NCI-H748 (cell line): Measurements from ENCODE around the gene RFX2.

Experiments
- DNase-seq: peaks from one replicate; lab custom pipeline; 2025; ENCODE audit not compliant: unreplicated experiment; lab: John Stamatoyannopoulos, UW

The RFX2 gene

GRCh38 chr19:6061376-6062130 is 48.7 kb downstream of the RFX2 start:
- DNase-seq = no peak

GRCh38 chr19:6060600-6061375 is 49.5 kb downstream of the RFX2 start:
- no peak for DNase-seq

GRCh38 chr19:6059988-6060599 is 50.2 kb downstream of the RFX2 start:
- DNase-seq = no peak

- DNase-seq = no peak
Measured at GRCh38 chr19:6059396-6059947, 50.8 kb downstream of the RFX2 start.

GRCh38 chr19:6058518-6059201 is 51.6 kb downstream of the RFX2 start:
- no peak for DNase-seq

- no peak for DNase-seq
Measured at GRCh38 chr19:6057651-6058517, 52.4 kb downstream of the RFX2 start.

GRCh38 chr19:6056801-6057650 is 53.3 kb downstream of the RFX2 start:
- peak; percentile 71 for DNase-seq

- peak; percentile 24 for DNase-seq
Measured at GRCh38 chr19:6056282-6056741, 54.0 kb downstream of the RFX2 start.

GRCh38 chr19:6055013-6055795 is 55.1 kb downstream of the RFX2 start:
- no peak for DNase-seq

GRCh38 chr19:6048793-6049405 is 61.4 kb downstream of the RFX2 start:
- DNase-seq = peak; percentile 69

GRCh38 chr19:6048348-6048747 is 62.0 kb downstream of the RFX2 start:
- DNase-seq = no peak

GRCh38 chr19:6047741-6048251 is 62.5 kb downstream of the RFX2 start:
- peak; percentile 12 for DNase-seq

GRCh38 chr19:6047256-6047655 is 63.0 kb downstream of the RFX2 start:
- DNase-seq = no peak

GRCh38 chr19:6045108-6045507 is 65.2 kb downstream of the RFX2 start:
- DNase-seq = no peak

GRCh38 chr19:6044056-6044805 is 66.1 kb downstream of the RFX2 start:
- DNase-seq = no peak

- no peak for DNase-seq
Measured at GRCh38 chr19:6042776-6043726, 67.2 kb downstream of the RFX2 start.
